CD4-positive, alpha-beta T cell treated with Interleukin-4 for 4 hours (primary cell): ENCODE measurements around the gene UBE2U.

Experiments
- DNase-seq: peaks from one replicate; pipeline ENCODE4 v3.0.0-alpha.2; 2020

Gene UBE2U

GRCh38 chr1:64295561-64295960 is 92.1 kb downstream of the UBE2U start:
- no peak for DNase-seq

DNA sequence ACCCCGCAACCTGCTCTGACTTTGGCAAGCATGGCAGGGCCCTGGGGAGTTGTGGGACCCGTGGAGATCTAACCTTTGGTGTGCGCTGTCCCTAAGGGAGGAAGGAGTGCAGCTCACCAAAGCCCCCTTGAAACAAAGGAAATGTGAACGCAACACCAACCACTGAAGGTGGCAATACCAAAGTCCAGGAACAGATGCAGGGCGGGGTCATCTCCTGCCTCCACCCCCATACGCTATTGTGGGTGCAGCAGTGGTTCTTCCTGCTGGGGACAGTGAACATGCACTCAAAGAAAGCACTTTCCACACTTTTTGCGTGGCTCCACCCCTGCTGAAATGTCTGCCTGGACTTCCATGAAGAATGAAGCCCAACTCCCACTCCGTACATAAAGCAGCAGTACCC is 93.0 kb downstream of the UBE2U start:
- no peak for DNase-seq

DNA sequence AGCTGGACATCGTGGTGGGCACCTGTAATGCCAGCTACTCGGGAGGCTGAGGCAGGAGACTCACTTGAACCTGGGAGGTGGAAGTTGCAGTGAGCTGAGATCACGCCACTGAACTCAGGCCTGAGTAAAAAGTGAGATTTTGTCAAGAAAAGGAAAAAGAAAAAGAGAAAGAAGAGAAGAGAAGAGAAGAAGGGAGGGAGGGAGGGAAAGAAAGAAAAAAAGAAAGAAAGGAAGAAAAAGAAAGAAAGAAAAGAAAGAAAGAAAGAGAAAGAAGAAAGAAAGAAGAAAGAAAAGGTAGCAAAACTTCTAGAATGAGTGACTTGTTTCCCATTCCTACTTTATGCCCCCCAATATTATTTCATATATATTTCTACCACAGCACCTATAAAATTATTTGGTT is 98.8 kb downstream of the UBE2U start:
- no peak for DNase-seq

GRCh38 chr1:64302971-64303370 is 99.5 kb downstream of the UBE2U start:
- DNase-seq = no peak

DNA sequence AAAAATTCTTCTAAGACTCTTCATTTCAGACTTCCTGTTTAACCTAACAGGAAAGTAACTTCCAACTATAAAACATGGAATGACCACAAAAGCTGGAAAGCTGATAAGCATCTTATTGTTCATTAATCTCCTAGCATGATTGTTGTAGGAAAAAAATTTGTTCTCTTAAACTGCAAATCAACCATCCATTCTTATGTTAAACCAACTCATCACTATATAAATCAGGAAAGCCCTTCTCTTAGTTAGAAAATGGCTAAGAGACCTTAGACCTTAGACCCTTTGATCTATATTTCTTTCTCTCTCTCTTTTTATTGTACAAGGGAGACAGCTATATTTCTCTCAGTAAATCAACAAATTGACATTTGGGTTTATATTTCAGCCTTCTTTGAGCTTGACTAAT is 101.4 kb downstream of the UBE2U start:
- no peak for DNase-seq

DNA sequence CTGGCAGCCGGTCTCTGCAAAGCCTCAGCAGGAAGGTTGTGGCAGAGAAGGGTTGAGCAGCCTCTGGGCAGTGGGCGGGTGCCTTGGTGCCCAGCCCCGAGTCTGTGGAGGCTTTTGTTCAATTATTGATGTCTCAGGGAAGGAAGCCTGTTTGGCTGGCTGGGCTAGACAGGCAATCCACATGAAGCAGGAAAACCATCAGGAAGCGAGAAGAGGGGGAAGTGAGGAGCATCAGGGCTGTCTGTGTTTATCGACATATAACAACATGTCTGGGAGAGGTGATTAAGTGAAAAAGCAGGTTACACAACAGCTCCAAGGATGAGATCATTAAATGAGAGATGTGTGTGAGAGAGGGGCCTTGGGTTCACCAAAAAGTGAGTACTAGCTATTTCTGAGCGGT is 105.4 kb downstream of the UBE2U start:
- no peak for DNase-seq

- DNase-seq = no peak
Observed at GRCh38 chr1:64309431-64309831, 106.0 kb downstream of the UBE2U start.

DNA sequence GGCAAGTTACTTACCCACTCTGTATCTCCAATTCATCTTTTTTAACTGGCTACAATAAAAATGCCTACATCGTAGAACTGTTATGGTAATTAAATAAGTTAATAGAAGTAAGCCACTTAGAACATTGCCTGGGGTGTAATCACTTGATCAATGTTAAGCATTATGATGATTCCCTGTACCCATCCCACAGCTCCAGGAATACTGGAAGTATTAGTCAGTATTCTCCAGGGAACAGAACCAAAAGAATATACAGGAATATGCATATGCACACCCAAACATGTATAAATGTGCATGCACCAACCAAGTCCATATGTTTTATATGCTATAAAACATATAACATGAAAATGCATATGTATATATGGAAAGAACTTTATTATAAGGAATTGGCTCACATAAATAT is 107.3 kb downstream of the UBE2U start:
- no peak for DNase-seq

GRCh38 chr1:64312431-64312830 is 109.0 kb downstream of the UBE2U start:
- no peak for DNase-seq

DNA sequence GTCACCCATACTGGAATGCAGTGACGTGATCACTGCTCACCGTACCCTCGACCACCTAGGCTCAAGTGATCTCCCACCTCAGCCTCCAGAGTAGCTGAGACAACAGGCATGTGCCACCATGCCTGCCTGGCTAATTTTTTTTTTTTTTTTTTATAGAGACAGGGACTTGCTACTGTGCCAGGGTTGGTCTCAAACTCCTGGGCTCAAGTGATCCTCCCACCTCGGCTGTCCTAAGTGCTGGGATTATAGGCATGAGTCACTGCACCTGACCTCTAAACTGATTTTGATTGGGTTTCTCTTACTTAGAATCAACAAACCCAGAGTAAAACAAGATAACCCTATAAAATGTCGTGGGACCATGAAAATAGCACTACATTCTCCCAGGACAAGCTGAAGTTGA is 112.0 kb downstream of the UBE2U start:
- DNase-seq = no peak
